OCI-LY1 (cell line): ENCODE results near the gene VSIG10L2.

Experiments used
- EZH2 ChIP-seq: fragments of 200-600 bp; sonication (generic), shearing (Covaris generic); IDR thresholded peaks from 2 replicates; pipeline ENCODE4 v1.8.0; 2017; ENCODE audit warnings: borderline replicate concordance, mixed run types, mild to moderate bottlenecking, antibody characterized with exemption, low read length, moderate library complexity, mixed read lengths
- TF ChIP-seq, protein P1 (sequence below): fragments of 200-600 bp; sonication (generic), shearing (Covaris generic); IDR thresholded peaks from 2 replicates; pipeline ENCODE4 v1.5.1; 2017; ENCODE audit warnings: mild to moderate bottlenecking, antibody characterized with exemption, low read length, moderate library complexity, mixed read lengths

- TF ChIP-seq, protein P1, sequence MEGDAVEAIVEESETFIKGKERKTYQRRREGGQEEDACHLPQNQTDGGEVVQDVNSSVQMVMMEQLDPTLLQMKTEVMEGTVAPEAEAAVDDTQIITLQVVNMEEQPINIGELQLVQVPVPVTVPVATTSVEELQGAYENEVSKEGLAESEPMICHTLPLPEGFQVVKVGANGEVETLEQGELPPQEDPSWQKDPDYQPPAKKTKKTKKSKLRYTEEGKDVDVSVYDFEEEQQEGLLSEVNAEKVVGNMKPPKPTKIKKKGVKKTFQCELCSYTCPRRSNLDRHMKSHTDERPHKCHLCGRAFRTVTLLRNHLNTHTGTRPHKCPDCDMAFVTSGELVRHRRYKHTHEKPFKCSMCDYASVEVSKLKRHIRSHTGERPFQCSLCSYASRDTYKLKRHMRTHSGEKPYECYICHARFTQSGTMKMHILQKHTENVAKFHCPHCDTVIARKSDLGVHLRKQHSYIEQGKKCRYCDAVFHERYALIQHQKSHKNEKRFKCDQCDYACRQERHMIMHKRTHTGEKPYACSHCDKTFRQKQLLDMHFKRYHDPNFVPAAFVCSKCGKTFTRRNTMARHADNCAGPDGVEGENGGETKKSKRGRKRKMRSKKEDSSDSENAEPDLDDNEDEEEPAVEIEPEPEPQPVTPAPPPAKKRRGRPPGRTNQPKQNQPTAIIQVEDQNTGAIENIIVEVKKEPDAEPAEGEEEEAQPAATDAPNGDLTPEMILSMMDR = no peak
- no peak for TF ChIP-seq EZH2
Observed at GRCh38 chr11:125929445-125930075, 16.3 kb upstream of the VSIG10L2 start.
